ENCODE results near the gene CNNM1.

Gene CNNM1

DNA sequence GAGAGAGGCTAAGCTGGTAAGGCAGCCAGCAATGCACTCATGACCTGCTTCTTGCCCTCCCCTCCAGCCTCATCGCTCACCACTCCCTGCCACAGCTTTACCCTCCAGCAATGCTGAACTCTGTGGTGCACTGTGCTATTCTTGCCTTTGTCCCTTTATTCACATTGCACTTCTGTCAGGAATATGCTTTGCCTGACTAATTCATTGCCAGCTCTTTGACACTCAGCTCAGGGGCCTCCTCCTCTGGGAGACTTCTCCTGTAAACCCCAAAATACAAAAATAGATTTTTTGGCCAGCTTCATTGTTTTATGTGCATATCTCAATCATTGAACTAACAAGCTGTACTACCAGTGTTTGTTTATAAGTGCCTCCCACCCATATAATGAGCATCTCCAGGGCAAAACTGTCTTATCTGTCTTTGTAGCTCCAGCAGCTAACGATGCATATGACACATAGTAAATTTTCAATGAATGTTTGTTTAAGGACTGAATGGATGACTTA lies 8.2 kb downstream of the CNNM1 start:
- H3K27ac ChIP-seq = peak overlapping the region; percentile 68
- TF ChIP-seq ZFX (IDR thresholded peaks at IDR 0.05; ENCODE audit: borderline replicate concordance) = no peak
- TF ChIP-seq, protein P1, sequence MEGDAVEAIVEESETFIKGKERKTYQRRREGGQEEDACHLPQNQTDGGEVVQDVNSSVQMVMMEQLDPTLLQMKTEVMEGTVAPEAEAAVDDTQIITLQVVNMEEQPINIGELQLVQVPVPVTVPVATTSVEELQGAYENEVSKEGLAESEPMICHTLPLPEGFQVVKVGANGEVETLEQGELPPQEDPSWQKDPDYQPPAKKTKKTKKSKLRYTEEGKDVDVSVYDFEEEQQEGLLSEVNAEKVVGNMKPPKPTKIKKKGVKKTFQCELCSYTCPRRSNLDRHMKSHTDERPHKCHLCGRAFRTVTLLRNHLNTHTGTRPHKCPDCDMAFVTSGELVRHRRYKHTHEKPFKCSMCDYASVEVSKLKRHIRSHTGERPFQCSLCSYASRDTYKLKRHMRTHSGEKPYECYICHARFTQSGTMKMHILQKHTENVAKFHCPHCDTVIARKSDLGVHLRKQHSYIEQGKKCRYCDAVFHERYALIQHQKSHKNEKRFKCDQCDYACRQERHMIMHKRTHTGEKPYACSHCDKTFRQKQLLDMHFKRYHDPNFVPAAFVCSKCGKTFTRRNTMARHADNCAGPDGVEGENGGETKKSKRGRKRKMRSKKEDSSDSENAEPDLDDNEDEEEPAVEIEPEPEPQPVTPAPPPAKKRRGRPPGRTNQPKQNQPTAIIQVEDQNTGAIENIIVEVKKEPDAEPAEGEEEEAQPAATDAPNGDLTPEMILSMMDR (IDR thresholded peaks at IDR 0.05) = no peak

DNA sequence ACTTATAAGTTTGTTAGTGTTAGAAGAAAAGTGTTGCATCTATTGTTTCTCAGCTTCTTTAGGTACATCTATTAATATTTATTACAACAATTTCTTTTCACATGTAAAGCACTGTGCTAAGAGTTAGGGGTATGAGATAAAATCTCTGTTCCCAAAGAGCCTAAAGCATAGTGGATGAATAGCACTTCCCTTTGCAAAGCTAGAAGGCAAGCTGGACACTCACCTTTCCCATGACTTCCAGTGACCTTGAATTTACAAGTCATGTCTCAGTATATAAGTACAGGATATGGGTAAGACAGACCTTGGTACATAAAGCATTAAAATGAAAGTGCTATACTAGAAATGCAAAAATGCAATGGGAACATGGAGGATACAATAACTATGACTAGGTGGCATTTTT lies 8.7 kb downstream of the CNNM1 start:
- TF ChIP-seq, protein P1 (IDR thresholded peaks at IDR 0.05) = no peak
- TF ChIP-seq ZFX (IDR thresholded peaks at IDR 0.05; ENCODE audit: borderline replicate concordance) = no peak
- H3K27ac ChIP-seq = peak overlapping the region; percentile 68

DNA sequence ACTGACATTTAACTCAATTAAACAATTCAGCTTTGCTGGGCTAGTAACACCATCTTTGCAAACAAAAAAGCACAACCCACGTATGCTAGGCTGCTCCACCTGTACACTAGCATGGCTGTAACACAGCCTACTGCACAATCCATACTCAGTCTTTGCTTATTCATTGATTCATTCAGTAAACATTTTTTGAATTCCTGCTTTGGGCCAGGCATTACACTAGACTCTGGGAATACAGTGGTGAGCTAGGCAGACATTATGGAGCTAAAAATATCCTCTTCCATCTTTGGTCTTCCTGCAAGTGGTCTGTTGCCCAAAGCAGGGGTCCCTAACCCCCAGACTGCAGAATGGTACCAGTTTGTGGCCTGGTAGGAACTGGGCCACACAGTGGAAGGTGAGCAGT lies 9.9 kb downstream of the CNNM1 start:
- peak overlapping the region; percentile 68; the same call in 1 of the 2 replicates for H3K27ac ChIP-seq
- TF ChIP-seq, protein P1 (IDR thresholded peaks at IDR 0.05) = no peak
- TF ChIP-seq ZFX (IDR thresholded peaks at IDR 0.05; ENCODE audit: borderline replicate concordance) = no peak

DNA sequence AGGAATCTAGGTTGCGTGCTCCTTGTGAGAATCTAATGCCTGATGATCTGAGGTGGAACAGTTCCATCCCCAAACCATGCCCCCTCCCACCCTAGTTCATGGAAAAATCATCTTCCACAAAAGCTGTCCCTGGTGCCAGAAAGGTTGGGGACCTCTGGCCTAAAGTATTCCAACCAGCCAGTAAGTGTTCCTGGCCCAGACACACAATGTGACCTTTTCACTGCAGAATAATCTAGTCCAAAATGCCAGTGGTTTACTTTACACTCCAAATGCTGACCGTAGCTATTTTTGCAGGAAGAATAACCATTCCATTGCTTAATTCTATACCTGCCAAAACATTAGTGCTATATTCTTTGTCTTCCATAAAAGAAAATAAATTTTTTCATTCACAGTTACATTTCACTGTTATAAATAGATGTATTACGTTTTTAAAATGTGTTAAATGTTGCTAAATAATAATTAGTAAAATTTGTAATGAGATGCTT lies 10.4 kb downstream of the CNNM1 start:
- no peak overlapping the region for H3K27ac ChIP-seq
- TF ChIP-seq, protein P1 (IDR thresholded peaks at IDR 0.05) = no peak
- no peak for TF ChIP-seq ZFX (IDR thresholded peaks at IDR 0.05; ENCODE audit: borderline replicate concordance)

DNA sequence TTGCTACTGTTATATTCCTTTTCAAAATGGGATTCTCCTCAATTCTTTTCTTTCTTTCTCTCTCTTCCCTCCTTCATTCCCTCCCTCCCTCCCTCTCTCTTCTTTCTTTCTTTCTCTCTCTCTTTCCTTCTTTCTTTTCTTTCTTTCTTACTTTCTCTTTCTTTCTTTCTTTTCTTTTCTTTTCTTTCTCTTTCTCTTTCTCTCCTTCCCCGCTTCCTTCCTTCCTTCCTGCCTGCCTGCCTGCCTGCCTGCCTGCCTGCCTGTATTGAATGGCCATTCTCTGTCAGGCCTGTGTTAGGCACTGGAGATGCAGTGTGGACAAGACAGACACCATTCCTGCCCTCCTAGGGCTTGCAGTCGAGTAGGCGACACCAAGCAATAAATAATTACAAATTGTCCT lies 11.5 kb downstream of the CNNM1 start:
- H3K27ac ChIP-seq = no peak overlapping the region
- TF ChIP-seq ZFX (IDR thresholded peaks at IDR 0.05; ENCODE audit: borderline replicate concordance) = no peak
- TF ChIP-seq, protein P1 (IDR thresholded peaks at IDR 0.05) = no peak

DNA sequence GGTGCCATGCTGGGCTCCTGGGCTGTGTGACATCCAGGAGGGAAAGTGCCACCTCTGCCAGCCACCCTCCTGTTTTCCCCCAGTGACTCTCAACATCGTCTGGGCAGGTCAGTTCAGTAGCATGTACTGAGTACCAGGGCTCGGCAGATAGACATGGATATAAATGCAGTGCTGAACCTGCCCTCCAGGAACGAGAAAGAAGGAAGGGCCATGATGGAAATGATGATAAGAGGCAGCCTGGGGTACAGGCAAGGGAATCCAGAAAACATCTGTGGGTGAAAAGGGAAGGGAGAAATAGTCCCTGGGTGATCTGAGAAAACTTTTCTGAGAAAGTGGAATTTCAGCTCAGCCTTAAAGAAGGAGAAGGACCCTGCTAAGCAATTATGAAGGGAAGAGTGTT lies 12.1 kb downstream of the CNNM1 start:
- no peak overlapping the region for H3K27ac ChIP-seq

DNA sequence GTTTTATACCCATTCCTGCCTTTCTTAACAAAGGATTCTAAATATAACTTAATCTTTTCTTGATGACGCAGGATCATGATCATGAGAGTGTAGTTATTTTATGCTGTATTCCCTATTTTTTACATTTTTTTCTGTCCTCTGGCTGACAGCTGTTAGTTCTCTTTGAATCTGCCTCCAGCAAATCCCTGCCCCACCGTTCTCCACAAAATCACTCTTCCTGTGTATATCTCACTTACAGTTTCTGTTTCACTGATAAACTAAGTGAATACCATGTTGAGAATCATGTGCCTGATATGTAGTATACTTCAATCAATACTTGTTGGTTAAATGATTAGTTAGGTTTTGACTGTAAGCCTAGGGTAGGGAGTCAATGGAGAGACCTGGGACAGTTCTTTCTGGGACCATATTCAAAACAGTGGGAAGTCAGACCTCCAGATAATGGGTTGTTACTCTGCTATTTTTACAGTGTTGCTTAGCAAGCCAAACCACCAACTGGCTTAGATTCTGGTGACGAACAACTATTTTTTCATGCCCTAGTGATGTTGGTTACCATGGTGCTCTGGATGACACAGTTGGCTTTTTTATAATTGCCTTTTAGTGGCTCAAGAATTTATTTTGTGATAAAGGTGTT lies 12.8 kb downstream of the CNNM1 start:
- no peak overlapping the region for H3K27ac ChIP-seq
- TF ChIP-seq, protein P1 (IDR thresholded peaks at IDR 0.05) = no peak
- no peak for TF ChIP-seq ZFX (IDR thresholded peaks at IDR 0.05; ENCODE audit: borderline replicate concordance)

More for the DNA sequence above, 12.1 kb downstream of the CNNM1 start:
- TF ChIP-seq, protein P1 (IDR thresholded peaks at IDR 0.05) = no peak
- no peak for TF ChIP-seq ZFX (IDR thresholded peaks at IDR 0.05; ENCODE audit: borderline replicate concordance)
